HL-60/S4 treated with phorbol 12-myristate 13-acetate at 8.2 ng/mL for 4 days and 3 days (cell line): ENCODE data around the gene TRMT44.

Experiments used
- in situ Hi-C: fragments of 300-500 bp; cut with MboI; formaldehyde crosslinking; loops from 2 replicates; pipeline ENCODE4 v1.15.0; 2022; ENCODE audit warnings: low sequenced_read_pairs

Gene TRMT44

DNA sequence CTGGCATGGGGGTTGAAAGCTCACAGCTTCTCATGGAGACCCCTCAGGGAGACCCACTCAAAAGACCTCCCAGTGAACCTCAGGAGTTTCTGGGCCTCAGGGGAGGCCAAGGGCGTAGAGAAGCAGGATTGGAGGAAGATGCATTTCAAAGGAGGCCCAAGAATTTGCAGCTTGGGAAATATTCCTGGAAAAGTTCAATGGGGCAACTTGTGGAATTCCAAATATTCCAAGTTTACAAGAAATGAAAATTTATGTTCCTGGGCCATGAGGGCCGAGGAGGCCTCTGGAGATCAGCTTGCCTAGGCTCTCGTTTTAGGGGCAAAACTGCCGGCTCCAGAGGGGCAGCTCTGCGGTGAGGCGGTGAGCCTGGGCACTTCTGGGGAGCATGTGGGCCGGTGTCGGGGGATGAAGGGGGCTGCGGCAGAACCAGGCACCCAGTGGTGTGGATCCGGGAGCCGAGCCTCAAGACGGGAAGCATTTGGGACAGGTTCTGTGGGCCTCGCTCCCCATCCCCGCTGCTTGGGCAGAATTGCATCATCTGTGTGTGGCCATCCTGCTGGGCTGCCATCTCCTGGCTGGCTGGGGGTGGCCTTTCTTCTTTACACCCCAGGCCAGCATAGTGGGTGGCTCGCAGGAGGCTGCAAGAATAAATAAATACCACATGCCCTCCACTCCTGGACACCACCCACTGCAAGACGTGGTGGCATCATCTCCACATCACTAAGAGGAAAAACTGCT, 85.0 kb downstream of the TRMT44 start:
- in situ Hi-C loops: no loop called here
